ENCODE measurements around the gene DDX6.
"Not testable (repeated sequence)": the region's sequence is repeated elsewhere in the genome, so short reads cannot be mapped to it uniquely, and the experiment has no call there.

- not testable (repeated sequence) for TF ChIP-seq CTCF, POLR2A (IDR thresholded peaks at IDR 0.05)
Measured at GRCh38 chr11:118717733-118718132, 73.2 kb downstream of the DDX6 start.

All from uterus (tissue), 2 donors.